Measurements from ENCODE around the gene MAGI3. TPM values are rescaled to one million over a fixed set of nuclear protein-coding genes. Genes with fewer than 3 reads are reported as not detected.
A peak's percentile ranks its signal among the peaks of the same experiment; 100 is the strongest.

The MAGI3 gene
- total and polyA plus RNA-seq, 2 donors (not counting 1 experiment from before 2014, with no cell fraction given), result 5.1 to 9.2 TPM

- Histone ChIP-seq H4K20me1 (ENCODE audit: control insufficient read depth, extremely low read depth, insufficient read depth, low read length) (no peaks in the 10 kb centered on the region), H3K36me3 (ENCODE audit: control insufficient read depth, insufficient read depth, low read length) (no peaks in the 10 kb centered on the region), H3K4me2 (ENCODE audit: extremely low read depth, insufficient read depth, low read length) (no peak overlapping the region), H3K27me3 (ENCODE audit: control insufficient read depth, insufficient read depth, low read length) (no peaks in the 10 kb centered on the region), H3K79me2 (ENCODE audit: control insufficient read depth, insufficient read depth, low read length) (no peaks in the 10 kb centered on the region), H2AFZ (ENCODE audit: low read length) (no peak overlapping the region), H3K9me3 (ENCODE audit: control insufficient read depth, insufficient read depth, low read depth, low read length) (no peaks in the 10 kb centered on the region), H3K4me3 (replicated peaks in 1 of 4; ENCODE audit: control extremely low read depth in 1 of 4, insufficient read depth in 1 of 4, low read depth in 3 of 4, low read length in 4 of 4) (no peak overlapping the region), H3K27ac (ENCODE audit: insufficient read depth, low read length) (no peak overlapping the region), H3K9ac (ENCODE audit: insufficient read depth, low read length) (no peak overlapping the region), H3K4me1 (ENCODE audit: control insufficient read depth, extremely low read depth, insufficient read depth, low read length) (no peaks in the 10 kb centered on the region)
- TF ChIP-seq CTCF (conservative IDR thresholded peaks at IDR 0.05 in 1 of 2, IDR thresholded peaks at IDR 0.05 in 1 of 2; ENCODE audit: low read depth in 1 of 2, low read length in 2 of 2), result no peak
- TF ChIP-seq EZH2 (IDR thresholded peaks at IDR 0.05; ENCODE audit: low read length, missing control alignments), result no peak
- DNase-seq (ENCODE audit: low read depth in 2 of 2), result peak in 1 of 2 donors; percentile 55
Measured at GRCh38 chr1:113659035-113659434, 268.7 kb downstream of the MAGI3 start.

GRCh38 chr1:113659556-113659955, 269.2 kb downstream of the MAGI3 start:
- Histone ChIP-seq H3K4me3 (replicated peaks in 1 of 4; ENCODE audit: control extremely low read depth in 1 of 4, insufficient read depth in 1 of 4, low read depth in 3 of 4, low read length in 4 of 4) (no peak overlapping the region), H3K9ac (ENCODE audit: insufficient read depth, low read length) (no peak overlapping the region), H3K4me2 (ENCODE audit: extremely low read depth, insufficient read depth, low read length) (no peak overlapping the region), H3K4me1 (ENCODE audit: control insufficient read depth, extremely low read depth, insufficient read depth, low read length) (no peaks in the 10 kb centered on the region), H3K79me2 (ENCODE audit: control insufficient read depth, insufficient read depth, low read length) (no peaks in the 10 kb centered on the region), H4K20me1 (ENCODE audit: control insufficient read depth, extremely low read depth, insufficient read depth, low read length) (no peaks in the 10 kb centered on the region), H2AFZ (ENCODE audit: low read length) (no peak overlapping the region), H3K27me3 (ENCODE audit: control insufficient read depth, insufficient read depth, low read length) (no peaks in the 10 kb centered on the region), H3K9me3 (ENCODE audit: control insufficient read depth, insufficient read depth, low read depth, low read length) (no peaks in the 10 kb centered on the region), H3K27ac (ENCODE audit: insufficient read depth, low read length) (no peak overlapping the region), H3K36me3 (ENCODE audit: control insufficient read depth, insufficient read depth, low read length) (no peaks in the 10 kb centered on the region)
- DNase-seq (ENCODE audit: low read depth in 2 of 2), result peak in 1 of 2 donors; percentile 15
- TF ChIP-seq EZH2 (IDR thresholded peaks at IDR 0.05; ENCODE audit: low read length, missing control alignments) (no peak), CTCF (conservative IDR thresholded peaks at IDR 0.05 in 1 of 2, IDR thresholded peaks at IDR 0.05 in 1 of 2; ENCODE audit: low read depth in 1 of 2, low read length in 2 of 2) (no peak)

- Histone ChIP-seq H3K4me3 (replicated peaks in 1 of 4; ENCODE audit: control extremely low read depth in 1 of 4, insufficient read depth in 1 of 4, low read depth in 3 of 4, low read length in 4 of 4) (no peak overlapping the region), H3K4me1 (ENCODE audit: control insufficient read depth, extremely low read depth, insufficient read depth, low read length) (no peaks in the 10 kb centered on the region), H2AFZ (ENCODE audit: low read length) (no peak overlapping the region), H3K27ac (ENCODE audit: insufficient read depth, low read length) (no peak overlapping the region), H3K36me3 (ENCODE audit: control insufficient read depth, insufficient read depth, low read length) (no peaks in the 10 kb centered on the region), H3K9ac (ENCODE audit: insufficient read depth, low read length) (no peak overlapping the region), H3K79me2 (ENCODE audit: control insufficient read depth, insufficient read depth, low read length) (no peaks in the 10 kb centered on the region), H3K27me3 (ENCODE audit: control insufficient read depth, insufficient read depth, low read length) (no peaks in the 10 kb centered on the region), H4K20me1 (ENCODE audit: control insufficient read depth, extremely low read depth, insufficient read depth, low read length) (no peaks in the 10 kb centered on the region), H3K9me3 (ENCODE audit: control insufficient read depth, insufficient read depth, low read depth, low read length) (no peaks in the 10 kb centered on the region), H3K4me2 (ENCODE audit: extremely low read depth, insufficient read depth, low read length) (no peak overlapping the region)
- TF ChIP-seq CTCF (conservative IDR thresholded peaks at IDR 0.05 in 1 of 2, IDR thresholded peaks at IDR 0.05 in 1 of 2; ENCODE audit: low read depth in 1 of 2, low read length in 2 of 2) (no peak), EZH2 (IDR thresholded peaks at IDR 0.05; ENCODE audit: low read length, missing control alignments) (no peak)
- no peak for DNase-seq (ENCODE audit: low read depth in 2 of 2)
Measured at GRCh38 chr1:113660088-113660487, 269.8 kb downstream of the MAGI3 start.
